ENCODE data around the gene DNAJC12.
"Not testable (repeated sequence)": the region's sequence is repeated elsewhere in the genome, so short reads cannot be mapped to it uniquely, and the experiment has no call there.

The DNAJC12 gene

GRCh38 chr10:67839951-67840350 is 2.0 kb upstream of the DNAJC12 start:
- no peak for DNase-seq (ENCODE audit: low read depth, low spot score)

- not testable (repeated sequence) for DNase-seq (ENCODE audit: low read depth, low spot score)
Observed at GRCh38 chr10:67839511-67839910, 1.5 kb upstream of the DNAJC12 start.

GRCh38 chr10:67836972-67837371 is 1.0 kb downstream of the DNAJC12 start:
- DNase-seq (ENCODE audit: low read depth, low spot score) = no peak

GRCh38 chr10:67836488-67836887 is 1.5 kb downstream of the DNAJC12 start:
- DNase-seq (ENCODE audit: low read depth, low spot score) = no peak

DNA sequence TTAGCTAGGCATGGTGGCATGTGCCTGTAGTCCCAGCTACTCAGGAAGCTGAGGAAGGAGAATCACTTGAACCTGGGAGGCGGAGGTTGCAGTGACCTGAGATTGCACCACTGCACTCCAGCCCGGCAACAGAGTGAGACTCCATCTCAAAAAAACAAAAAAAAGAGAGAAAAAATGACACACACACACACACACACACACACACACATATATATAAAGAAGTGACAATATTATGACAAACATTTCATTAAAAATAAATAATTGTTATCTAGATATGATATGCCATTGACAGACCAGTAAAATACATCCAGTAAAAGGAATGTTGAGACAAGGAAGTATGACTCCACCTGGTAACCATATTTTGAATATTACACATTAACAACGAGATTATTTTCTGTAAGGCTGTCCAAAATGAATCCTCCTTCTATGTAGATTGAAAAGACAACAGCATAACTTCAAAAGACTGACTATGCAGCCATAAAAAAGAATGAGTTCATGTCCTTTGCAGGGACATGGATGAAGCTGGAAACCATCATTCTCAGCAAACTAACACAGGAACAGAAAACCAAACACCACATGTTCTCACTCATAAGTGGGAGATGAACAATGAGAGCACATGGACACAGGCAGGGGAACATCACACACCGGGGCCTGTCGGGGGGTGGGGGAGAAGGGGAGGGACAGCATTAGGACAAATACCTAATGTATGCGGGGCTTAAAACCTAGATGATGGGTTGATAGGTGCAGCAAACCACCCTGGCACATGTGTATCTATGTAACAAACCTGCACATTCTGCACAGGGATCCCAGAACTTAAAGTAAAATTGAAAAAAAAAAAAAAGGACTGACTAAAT is 2.2 kb downstream of the DNAJC12 start:
- not testable (repeated sequence) for DNase-seq (ENCODE audit: low read depth, low spot score)

DNA sequence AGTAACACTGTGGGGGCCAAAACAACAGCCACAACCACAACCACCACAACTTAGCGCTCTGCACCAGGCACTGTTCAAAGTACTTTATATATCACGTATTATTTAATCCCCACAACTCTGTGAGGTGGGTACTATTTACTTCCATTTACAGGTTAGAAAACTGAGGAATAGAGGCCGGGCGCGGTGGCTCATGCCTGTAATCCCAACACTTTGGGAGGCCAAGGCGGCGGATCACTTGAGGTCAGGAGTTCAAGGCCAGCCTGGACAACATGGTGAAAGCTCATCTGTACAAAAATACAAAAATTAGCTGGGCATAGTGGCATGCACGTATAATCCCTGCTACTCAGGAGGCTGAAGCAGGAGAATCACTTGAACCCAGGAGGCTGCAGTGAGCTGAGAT is 3.6 kb downstream of the DNAJC12 start:
- no peak for DNase-seq (ENCODE audit: low read depth, low spot score)

DNA sequence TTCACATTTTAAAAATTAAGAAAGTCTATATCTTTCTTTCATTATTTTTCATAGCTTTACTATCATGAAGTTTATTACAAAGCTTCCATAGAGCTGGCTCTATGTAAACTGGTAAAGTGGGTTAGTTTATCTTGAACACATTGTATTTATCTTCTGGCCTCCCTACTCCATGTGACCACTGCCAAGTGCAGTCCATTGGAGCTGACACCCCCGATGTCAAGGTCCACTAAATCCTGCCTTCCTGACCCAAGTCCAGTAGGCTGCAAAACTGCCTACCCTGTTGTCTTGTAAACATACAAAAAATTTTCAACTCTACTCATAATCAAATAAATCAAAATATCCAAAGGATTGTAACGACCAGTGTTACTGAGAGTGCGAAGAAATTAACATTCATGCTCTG is 10.2 kb downstream of the DNAJC12 start:
- DNase-seq (ENCODE audit: low read depth, low spot score) = no peak

- no peak for DNase-seq (ENCODE audit: low read depth, low spot score)
Observed at GRCh38 chr10:67819768-67820204, 18.2 kb downstream of the DNAJC12 start.

DNA sequence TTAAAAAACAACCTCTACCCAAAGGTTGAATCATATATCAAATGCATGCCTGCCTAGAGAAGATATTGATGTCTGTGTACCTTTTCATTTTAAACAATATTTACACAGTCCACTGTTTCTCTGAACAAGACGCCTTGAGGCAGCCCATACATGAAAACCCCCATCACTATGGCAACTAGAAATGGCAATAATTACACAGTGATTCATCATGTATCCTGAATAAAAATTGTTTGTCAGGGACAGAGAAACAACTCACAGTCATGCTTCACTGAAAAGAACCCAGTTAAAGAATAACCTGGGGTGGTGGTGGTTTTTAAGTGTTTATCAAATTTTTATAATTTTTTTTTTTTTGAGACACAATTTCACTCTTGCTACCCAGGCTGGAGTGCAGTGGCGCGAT is 19.7 kb downstream of the DNAJC12 start:
- no peak for DNase-seq (ENCODE audit: low read depth, low spot score)

GRCh38 chr10:67816719-67817118 is 21.3 kb downstream of the DNAJC12 start:
- DNase-seq (ENCODE audit: low read depth, low spot score) = no peak

- DNase-seq (ENCODE audit: low read depth, low spot score) = no peak
Observed at GRCh38 chr10:67815571-67816059, 22.4 kb downstream of the DNAJC12 start.

DNA sequence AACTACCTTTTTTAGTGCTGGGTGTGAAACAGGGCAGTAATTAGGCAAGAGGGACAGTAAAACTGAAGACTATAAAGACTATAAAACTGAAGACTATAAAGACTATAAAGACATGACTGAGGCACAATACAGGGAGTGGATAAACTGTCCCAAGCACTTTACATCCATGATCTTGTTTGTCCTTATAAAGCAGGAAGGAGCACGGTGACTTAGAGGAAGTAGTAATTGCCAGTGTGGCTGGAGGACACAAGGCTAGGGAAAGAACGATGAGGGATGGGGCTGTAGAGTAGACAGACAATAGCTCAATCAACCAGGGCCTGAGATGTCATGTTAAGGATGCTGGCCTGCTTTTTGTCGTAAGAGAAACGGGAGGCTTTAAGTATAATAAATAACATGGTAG is 26.0 kb downstream of the DNAJC12 start:
- DNase-seq (ENCODE audit: low read depth, low spot score) = no peak

DNA sequence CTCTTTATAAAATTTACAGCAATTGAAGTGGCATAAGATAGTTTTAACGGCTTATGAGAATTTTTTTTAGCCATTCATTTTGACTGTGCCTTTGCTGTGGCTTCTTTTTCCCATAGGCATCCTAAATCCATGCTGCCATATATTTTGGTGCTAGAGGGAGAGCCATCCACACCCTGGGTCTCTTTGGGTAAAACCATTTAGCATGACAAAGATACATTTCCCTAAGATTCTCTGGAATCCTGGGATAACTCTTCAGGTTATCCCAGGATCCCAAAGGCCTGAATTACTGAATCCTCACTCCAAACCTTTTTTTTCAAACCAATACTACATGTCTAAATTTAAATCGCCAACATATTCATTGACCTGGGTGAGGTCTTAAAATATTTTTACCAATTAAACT is 28.9 kb downstream of the DNAJC12 start:
- no peak for DNase-seq (ENCODE audit: low read depth, low spot score)

DNA sequence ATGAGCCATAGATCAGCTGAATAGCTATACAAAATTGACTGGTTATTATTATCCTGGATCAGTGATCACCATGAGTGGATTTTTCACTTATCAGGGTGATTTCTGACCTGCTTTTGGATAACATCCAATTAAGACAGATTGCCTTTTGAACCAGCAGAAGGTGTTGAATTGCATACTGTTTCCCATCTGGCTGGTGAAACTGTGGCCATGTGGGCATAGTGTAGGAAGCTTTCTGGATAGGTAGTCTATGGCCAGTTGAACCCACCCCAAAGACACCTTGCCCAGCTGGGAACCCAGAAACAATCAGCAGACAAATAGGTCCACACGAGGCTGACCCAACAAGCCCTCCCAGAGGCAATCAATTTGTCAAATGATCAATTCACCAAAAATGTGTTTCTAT is 29.3 kb downstream of the DNAJC12 start:
- DNase-seq (ENCODE audit: low read depth, low spot score) = no peak

- DNase-seq (ENCODE audit: low read depth, low spot score) = no peak
Observed at GRCh38 chr10:67807855-67808456, 30.0 kb downstream of the DNAJC12 start.

GRCh38 chr10:67804395-67804678 is 33.7 kb downstream of the DNAJC12 start:
- no peak for DNase-seq (ENCODE audit: low read depth, low spot score)

GRCh38 chr10:67803588-67804394 is 34.2 kb downstream of the DNAJC12 start:
- no peak for DNase-seq (ENCODE audit: low read depth, low spot score)

DNA sequence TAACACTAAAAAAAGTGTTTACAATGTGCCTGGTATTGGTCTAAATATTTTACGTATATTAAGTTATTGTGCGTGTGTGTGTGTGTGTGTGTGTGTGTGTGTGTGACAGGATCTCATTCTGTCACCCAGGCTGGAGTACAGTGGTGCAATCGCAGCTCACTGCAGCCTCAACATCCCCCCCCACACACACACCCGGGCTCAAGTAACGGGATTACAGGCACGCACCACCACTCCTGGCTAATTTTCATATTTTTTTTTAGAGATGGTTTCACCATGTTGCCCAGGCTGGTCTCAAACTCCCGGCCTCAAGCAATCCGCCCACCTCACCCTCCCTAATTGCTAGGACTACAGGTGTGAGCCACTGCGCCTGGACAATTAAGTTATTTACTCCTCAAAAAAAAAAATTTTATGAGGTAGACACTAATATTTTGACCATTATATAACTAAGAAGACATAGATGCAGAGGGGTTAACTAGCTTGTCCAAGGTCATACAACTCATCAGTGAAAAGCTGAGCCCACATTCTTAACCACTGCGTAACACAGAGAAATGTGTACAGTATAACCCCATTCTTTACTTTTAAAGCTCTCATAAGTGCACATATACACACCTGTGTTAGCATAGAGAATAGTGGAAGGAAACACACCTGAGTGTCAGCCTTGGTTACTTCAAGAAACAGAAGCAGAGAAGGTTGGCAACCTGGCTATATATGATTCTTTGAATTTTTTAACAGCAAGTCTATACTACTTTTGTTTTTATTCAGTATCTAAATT is 35.0 kb downstream of the DNAJC12 start:
- DNase-seq (ENCODE audit: low read depth, low spot score) = no peak

DNA sequence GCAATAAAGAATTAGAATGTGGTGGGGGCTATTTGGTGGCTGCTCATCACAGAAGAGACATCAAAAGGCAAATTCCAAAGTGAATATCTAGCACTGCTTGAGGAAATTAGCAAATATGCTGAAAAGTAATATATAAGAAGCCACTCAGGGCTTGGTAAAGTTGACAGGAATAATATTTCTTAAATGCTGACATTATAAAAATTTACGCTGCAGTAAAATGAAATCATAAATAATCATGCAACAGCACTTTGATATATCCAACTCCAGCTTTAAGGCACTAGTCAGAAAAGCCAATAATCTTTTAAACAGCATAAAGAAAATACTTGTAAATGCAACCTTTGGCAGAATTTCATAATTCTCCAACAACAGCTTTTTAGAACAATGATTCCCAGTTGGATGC is 36.9 kb downstream of the DNAJC12 start:
- DNase-seq (ENCODE audit: low read depth, low spot score) = no peak

DNA sequence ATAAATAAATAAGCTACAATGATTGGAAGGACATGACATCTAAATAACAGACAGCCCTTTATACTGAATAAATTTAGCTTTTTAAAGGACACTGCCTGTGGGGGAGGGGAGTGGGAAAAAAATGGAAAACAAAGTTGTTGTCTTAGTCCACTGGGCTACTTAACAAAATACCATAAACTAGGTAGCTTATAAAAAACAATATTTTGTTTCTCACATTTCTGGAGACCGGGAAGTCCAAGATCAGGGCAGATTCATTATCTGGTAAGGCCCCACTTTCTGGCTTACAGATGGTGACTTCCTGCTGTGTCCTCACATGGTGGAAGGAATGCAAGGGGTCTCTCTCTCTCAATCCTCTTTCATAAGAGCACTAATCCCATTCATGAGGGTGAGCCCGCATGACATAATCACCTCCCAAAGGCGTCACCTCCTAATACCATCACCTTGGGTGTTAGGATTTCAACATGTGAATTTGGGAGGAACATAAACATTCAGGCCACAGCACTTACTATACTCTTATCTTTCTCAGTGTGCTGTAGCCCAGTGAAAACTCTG is 43.0 kb downstream of the DNAJC12 start:
- no peak for DNase-seq (ENCODE audit: low read depth, low spot score)

DNA sequence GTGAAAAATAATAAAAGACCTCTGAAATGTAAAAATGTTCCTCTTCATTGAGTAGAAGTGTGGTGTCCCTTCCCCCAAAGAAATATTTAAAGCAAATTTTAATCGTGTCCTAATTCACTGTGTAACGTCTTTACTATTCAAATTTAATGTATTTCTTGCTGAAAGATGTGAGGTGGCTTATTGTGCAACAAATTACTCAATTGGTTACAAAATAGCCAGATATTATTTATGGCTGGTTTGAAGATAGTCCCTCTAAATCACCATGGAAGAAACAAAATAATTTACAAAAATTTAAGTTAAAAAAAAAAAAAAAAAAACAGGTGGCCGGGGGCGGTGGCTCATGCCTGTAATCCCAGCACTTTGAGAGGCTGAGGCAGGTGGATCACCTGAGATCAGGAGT is 43.7 kb downstream of the DNAJC12 start:
- no peak for DNase-seq (ENCODE audit: low read depth, low spot score)

Data from activated CD4-positive, CD25-positive, alpha-beta regulatory T cell treated with anti-CD3 and anti-CD28 coated beads, Interleukin-2, amount 50 U/mL, for 16 hours (primary cell).